NCI-H82 (cell line): ENCODE data around the gene PHEX.
A peak's percentile ranks its signal among the peaks of the same experiment; 100 is the strongest.

Experiments used
- DNase-seq: peaks from one replicate; lab custom pipeline; 2025; lab: John Stamatoyannopoulos, UW

PHEX gene

GRCh38 chrX:22150371-22150770, 118.2 kb downstream of the PHEX start:
- DNase-seq, result no peak

DNA sequence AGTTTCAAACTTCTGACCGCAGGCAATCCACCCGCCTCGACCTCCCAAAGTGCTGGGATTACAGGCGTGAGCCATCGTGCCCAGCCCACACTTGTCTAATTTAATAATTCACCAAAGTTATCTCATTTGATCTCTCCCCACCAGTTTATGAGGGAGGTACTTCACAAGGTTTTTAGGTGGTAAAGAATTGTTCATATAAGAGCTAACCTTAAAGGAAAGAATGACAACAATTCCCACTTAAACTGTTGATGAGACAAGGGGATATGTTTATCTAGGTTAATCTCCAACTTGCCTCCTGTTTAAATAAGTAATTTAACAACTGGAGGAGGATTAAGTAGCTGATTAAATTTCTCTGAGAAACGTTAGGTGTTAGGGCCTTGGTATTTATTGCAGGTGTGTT, 123.0 kb downstream of the PHEX start:
- DNase-seq, result peak; percentile 59

- DNase-seq, result no peak
Measured at GRCh38 chrX:22159071-22159470, 126.9 kb downstream of the PHEX start.

- no peak for DNase-seq
Measured at GRCh38 chrX:22163326-22163725, 131.2 kb downstream of the PHEX start.

DNA sequence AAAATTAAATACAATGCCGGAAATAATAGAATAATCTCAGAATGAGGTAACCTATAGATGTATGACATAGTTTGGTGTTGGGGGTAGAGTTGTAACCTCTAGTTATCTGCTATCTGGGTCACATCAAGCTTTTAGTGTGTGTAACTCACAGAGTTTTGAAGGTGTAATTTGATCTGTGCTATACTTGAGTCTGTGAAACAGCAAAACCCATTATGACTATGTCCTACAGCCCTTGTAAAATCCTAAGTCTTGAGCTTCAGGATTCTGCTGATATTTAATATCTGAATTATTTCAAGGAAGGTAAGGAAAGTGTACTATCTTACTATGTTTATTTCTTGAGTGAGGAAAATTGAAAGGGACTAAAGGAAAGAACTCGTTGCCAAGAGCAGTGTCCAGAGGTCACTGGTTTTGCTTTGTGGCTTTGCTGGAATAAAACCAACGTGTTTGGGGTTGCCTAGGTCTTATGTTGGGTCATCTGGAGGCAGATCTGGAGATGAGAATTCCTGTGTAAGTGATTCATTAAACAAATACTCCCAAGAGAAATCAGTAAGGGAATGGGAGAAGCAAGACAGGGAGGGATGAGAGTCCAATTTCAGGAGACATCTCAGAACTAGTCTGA, 132.8 kb downstream of the PHEX start:
- DNase-seq, result no peak

- DNase-seq, result no peak
Measured at GRCh38 chrX:22165732-22166457, 133.8 kb downstream of the PHEX start.

- peak; percentile 93 for DNase-seq
Measured at GRCh38 chrX:22171287-22172060, 139.3 kb downstream of the PHEX start.

DNA sequence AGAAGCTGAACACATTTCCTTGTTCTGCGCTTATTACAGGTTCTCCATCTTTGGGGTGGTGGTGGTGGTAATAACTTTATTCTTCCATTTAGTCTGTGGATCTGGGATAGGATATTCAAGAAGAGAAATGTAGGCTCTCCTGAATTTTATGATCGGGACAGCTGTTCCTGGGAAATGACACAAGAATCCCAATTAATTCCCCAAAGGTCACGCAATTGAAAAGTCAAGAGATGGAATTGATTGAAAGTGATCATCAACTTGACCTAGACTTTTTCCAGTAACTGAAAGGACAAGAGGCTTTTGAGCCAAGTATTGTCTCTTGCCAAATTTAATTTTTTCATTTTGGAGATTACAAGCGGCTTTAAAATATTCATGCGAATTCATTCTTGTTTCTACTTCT, 141.8 kb downstream of the PHEX start:
- DNase-seq, result no peak

GRCh38 chrX:22177950-22178515, 145.9 kb downstream of the PHEX start:
- no peak for DNase-seq

- DNase-seq, result no peak
Measured at GRCh38 chrX:22184096-22184495, 152.0 kb downstream of the PHEX start.

DNA sequence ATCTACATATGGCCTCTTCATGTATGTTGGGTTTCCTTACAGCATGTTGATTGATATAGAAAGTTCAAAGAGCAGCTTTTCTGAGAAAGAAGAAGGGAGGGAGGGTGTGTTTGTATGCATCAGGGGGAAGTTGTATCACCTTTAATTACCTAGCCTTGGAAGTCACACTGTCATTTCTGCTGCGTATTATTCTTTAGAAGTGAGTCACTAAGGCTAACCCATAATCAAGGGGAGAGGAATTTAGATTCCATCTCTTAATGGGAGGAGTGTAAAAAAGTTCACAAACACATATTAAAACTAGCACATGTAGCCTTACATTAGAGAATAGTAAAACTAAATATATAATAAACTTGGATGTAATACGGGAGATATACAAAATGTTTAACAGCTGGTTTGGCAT, 154.0 kb downstream of the PHEX start:
- no peak for DNase-seq

- peak; percentile 83 for DNase-seq
Measured at GRCh38 chrX:22192419-22193060, 160.4 kb downstream of the PHEX start.

DNA sequence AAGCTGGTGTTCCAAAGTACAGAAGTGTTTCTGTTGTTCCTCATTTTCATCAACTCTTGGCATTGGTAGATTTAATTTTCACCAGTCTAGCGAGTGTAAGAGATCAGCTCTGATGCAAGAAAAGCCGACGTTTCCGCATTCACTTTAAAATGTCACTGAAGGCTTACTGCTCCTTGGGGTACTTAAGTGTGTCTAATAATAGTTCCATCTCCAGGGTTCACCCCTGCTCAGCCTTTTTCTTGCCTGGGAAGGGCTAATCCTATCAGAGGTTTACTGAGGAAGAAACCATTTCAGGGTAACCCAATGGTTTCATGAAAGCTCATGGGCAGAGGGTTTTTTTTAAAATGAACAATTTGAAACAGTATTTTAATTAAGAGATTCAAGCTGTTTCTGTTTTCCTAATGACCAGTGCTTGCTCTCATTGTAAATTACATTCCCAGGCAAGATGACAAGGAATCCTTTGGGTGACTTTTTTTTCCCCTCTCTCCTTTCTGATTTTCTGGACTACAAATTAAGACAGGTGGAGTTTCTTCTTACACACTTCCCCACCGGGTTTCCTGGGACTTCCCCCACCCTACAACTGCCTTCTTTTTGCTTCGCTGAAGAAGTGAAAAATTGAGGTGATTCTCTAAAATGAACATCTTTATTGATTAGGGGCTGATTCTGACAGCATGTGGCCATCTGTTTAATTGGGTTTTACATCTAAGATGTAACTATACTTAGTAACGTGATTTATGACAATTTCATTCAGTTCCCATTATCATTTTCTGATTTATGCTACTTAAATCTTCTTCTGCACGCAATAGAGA, 161.9 kb downstream of the PHEX start:
- DNase-seq, result peak; percentile 92

DNA sequence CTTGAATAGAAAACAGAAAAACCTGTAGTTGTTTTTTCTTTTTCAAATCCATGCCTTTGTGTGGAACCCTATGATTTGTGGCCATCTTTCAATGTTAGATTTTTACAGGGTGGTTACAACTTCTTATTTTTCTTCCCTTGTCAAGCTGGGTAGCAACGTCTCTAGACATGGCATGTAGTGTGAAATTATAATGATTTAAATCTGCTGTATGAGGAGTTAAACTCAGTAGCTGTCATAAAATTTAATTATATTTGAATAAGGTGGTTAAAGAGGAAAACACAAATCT, 162.5 kb downstream of the PHEX start:
- no peak for DNase-seq

DNA sequence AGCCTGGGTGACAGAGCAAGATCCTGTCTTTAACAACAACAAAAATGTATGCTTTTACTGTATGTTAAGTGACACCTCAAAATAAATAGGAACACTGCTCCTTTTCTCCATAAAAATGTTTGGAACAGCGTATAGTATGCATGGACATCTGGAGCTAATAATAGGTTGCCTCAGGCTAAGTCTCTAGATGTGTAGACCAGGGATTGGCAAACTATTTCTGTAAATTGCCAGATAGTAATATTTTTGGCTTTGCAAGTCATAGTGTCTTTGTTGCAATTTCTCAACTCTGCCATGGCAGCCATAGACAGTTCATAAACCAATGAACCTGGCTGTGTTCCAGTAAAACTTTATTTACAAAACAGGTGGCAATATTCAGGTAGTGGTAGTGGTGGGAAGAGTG, 164.0 kb downstream of the PHEX start:
- no peak for DNase-seq

- no peak for DNase-seq
Measured at GRCh38 chrX:22202251-22202650, 170.1 kb downstream of the PHEX start.

DNA sequence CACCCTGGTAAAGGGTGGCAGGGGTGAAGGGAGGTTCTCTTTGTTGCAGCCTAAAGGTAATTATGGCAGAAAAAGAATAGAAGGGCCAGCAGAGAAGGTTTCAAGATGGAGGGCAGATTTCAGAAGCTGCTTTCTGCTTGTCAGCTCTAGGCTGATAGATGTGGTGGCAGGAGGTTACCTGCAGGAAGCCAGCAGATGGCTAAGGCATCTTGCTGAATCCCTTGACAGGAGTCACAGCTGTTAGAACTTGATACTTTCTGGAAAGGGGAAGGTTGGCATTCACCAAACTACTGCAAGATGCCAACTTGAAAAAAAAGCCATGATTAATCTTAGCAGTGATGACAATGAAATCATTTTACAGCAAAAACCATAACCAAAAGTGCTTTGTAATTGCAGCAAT, 171.1 kb downstream of the PHEX start:
- DNase-seq, result peak; percentile 83

- no peak for DNase-seq
Measured at GRCh38 chrX:22206781-22207180, 174.7 kb downstream of the PHEX start.

GRCh38 chrX:22220941-22221340, 188.8 kb downstream of the PHEX start:
- DNase-seq, result no peak

DNA sequence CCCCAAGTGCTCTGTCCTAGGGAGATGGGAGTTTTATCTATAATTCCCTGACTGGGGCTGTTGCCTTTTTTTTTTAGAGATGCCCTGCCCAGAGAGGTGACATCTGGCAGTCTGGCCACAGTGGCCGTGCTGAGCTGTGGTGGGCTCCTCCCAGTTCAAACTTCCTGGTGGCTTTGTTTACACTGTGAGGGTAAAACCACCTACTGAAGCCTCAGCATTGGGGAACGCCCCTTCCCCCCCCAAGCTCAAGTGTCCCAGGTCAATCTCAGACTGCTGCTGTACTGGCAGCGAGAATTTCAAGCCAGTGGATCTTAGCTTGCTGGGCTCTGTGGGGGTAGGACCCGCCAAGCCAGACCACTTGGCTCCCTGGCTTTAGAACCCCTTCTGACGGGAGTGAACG, 202.3 kb downstream of the PHEX start:
- no peak for DNase-seq

GRCh38 chrX:22237479-22237878, 205.4 kb downstream of the PHEX start:
- no peak for DNase-seq

- no peak for DNase-seq
Measured at GRCh38 chrX:22246620-22247019, 214.5 kb downstream of the PHEX start.
